ENCODE results near the gene INSIG2. TPM values are rescaled to one million over a fixed set of nuclear protein-coding genes. Genes with fewer than 3 reads are reported as not detected.
"Not testable (repeated sequence)": the region's sequence is repeated elsewhere in the genome, so short reads cannot be mapped to it uniquely, and the experiment has no call there.

INSIG2 gene
- total RNA-seq, 1 donor from 2014 or later, result 30.1 TPM

DNA sequence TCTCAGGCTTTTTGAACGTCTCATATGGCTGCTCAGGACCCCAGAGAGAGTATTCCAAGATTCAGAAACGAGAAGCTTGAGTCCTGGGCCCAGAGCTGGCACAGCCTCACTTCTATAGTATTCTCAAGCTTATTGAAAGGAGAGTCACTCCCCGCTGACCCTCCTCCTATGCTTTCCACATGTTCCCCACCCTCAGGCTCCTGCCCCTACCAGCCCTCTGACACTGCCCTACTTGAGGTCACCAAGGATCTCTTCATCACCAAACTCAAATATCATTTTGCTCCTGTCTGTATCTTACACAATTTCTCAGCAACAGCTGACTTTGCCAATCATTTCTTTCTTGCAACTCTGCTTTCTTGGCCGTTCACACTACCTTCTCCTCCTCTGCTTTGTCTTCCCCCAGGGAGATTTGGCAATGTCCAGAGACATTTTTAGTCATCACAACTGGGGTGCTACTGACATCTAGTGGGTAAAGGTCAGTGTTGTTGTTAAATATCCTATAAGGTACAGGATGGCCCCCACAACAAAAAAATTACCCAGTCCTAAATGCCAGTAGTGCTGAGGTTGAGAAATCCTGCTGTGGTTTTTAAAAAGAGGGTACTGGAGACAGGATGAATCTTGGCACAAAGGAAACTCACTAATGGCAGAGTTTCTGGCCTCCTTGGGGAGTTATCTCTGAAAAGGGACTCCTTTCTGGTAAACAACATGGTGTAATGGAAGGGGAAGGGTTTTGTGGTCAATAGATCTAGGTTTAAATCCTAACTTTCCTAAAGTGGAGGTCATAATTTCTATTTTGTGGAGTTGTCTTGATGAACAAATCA, 26.9 kb upstream of the INSIG2 start:
- DNase-seq, result no peak

DNA sequence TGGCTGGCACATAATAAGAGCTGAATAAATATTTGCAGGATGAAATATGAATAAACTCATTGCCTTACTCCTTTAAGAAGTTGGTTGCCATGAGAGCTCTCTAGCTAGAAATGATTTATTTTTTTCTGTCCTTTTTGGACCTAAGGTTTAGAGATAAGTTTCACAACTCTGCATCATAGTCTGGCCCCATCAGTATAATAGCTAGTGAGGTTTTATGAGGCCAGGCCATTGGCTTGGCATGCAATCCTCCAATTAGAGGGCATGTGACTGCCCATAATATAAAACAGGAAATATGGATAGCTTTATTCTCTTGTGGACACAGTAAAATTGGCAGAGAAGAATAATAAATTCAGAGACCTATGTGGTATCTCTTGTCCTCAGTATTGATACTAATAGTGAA, 26.2 kb upstream of the INSIG2 start:
- DNase-seq, result no peak

DNA sequence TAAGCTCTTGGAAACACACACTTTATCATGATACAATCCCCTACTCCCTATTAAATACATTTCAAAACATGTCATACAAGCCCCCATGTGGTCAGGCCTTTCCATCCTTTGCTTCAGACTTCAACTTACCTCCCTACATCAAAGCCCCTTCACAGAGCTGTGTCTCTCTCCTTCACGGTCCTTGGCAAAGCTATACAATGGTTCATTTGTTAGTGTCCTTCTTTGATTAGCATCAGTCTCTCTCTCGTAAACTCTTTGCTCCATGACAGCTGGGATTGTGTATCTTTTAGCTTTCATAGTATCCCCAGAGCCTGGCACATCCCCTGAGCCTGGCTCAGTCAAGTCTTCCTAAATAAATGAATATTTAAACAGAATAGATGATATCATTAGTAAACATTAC, 25.6 kb upstream of the INSIG2 start:
- no peak for DNase-seq

DNA sequence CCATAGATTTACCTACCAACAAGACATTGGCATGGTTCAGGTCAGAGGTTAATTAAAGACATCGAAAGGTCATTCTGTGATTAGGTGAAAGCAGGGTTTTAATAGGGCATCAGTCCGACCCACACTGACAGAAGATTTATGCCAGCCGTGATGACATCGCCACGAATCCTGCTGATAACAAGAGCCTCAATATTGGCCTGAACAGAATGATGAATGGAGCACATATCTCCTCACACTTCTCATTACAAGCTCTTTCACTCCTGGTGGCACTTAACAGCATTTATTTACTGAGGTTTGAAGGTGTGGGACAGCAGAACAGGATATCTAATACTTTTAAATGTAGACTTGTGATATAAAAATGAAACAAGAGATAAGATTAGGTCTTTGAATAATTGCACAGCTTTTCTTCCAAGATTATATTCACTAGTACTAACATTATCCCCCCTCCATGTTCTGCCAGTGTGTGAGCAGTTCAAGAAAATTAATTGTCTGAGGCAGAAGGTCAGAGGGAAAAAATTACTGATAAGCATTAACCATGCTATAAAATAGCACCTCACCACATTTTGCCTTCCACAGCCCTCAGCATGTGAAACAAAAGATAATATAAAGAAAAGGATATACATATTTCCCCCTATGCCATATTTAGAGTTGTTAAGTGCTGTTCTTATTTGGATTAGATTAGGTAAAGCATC, 23.1 kb upstream of the INSIG2 start:
- no peak for DNase-seq

DNA sequence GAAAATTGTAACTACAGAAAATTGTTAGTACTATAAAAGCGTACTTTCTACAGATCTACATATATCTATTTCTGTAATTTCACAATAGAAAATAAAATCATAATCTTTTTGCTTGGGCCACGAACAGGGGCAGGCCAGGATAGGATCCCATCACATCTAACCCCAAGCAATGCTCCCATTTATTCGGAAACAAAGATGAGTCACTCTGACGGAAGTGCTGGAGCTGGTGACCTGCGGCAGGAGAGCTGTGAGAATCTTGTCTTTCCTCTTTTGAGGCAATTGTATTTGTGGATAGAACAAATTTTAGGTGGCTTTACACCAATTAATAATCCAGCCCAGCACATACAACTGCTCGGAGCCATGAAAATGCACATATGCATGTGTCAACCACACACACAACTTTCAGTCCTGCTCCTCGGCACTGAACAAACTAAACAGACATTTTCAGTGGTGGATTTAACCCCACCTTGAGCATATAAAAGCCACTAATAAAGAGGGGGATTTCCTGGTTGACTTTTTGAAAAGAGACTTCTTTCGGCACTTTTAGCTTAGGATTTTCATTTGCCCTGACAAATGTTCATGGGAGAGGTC, 22.3 kb upstream of the INSIG2 start:
- DNase-seq, result no peak

DNA sequence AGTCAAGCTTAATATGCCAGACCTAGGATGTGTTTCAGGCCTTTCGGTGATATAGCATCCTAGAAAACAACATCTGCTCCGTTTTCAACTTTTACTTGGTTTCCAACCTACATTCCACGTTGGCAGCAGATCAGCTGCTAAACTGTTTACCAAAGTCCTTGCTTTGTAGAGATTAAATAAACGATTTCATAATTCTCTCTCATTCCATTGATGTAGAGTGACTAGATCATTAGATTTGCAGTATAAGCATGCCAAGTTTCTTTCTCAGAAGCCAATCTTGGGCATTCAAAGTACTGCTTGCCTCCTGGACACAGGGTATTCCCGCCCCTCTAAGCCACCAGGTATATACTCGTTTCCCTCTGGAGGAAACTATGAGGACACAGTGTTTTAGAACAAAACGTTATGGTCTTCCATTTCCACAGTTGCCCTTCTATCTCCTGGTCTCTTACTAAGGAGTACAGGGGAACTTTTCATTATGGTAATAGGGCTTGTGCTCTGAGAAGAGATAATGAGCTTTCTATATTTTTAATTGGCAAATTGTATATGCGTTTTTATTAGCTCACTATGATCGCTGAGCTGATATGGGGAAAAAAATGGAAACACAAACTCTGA, 10.5 kb upstream of the INSIG2 start:
- no peak for DNase-seq

DNA sequence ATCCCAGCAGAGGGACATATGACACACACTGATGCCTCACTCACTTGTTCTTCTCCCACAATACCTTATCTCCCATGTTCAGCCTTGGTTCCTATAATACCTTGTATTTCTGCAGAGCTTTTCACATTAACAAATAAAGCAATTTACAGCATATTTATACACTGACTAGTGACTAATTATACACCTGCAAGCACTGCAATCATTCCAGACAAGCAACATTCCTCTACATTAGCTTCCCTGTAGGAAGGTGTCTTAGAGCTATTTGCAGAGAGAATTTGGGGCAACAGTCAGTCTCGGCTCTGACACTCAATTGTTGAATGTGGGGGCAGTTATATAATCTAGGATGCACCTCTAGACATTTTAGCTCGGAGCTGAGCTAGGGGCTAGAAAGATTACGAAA, 9.5 kb upstream of the INSIG2 start:
- no peak for DNase-seq

DNA sequence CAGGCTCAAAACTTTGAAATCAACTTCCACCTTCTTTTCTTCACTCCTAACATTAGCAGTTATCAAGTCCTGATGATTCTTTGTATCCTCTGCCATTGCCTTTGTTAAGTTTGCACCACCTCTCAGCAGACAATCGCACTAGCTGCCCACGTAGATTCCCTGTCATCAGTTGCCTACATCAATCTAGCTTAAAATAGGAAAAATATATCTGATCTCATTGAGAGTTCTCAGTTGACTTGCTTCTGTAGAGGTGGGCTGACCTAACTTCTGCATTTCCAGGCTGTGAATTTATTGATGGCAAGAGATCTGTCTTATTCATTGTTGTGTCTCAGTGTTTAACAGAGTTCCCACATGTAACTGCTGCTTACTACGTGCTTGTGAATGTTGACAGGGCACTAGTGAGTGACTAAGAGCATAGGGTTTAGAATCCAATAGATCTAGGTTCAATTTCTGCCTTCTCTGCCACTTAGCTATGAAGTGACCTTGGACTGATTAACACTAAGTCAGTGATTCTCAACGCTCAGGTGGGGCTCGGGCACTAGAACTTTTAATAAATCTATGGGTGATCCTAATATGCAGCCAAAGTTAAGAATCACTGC, 3.7 kb upstream of the INSIG2 start:
- no peak for DNase-seq

DNA sequence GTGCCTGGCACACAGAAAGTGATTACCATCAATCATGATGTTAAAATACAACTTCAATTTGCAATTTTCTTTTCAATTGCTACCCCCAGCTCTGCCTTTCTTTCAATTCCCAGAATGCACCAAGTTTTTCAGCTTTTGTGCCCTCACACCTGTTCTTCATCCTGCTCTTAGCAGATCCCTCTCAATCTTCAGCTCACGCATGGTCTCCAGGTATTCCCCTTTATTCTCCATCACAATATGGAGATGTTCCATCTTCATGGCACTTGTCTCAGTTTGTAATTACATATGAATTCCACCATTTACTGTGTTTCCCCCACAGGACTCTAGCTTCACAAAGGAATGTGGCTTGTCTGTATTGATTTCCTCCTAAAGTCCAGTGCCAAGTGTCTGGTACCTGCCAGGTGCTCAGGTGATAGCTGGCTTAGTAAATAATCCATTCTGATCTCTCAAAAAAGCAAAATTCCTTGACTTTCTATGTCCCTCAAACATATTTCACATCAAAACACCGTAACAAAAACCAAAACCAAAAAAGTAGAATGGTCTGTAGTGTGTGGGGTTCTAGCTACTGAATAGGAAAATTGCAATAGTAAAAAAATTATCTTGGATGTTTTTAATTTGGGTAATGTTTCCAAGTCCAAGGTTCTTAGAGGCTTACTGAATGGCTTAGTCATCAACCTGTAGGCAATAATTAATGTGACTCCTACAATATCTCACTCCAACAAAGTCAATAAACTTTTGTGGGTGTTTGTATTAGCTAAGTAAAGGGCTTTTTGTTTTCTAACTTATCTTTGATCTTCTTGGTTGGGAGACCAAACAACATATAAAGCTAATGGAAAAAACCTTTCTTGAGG, 2.9 kb upstream of the INSIG2 start:
- no peak for DNase-seq

DNA sequence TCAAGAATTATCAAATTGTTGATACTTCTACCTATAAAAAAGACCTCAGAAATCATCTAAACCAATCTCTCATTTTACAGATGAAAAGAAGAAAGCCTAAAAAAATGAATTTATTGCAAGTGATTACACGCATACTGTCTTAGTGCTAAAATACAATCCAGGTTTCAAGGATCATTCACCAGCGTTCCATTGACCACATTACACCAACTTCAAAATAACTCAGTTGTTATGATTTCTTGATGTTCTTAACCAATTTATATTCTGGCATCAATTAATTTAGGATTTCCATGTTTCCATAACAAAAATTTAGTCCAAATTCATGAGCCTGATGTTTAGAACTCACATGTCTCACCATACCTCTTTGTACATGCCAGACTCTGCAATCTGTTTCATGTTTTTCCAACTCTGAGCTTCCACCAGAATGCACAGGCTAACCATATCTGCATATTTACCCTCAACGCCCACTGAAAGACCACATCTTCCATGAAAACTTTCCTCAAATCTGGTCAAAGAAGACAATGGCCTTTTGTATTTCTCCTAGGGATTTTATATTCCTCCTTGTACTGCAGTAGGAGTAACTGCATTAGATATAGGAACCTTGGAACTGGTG, 2.1 kb upstream of the INSIG2 start:
- no peak for DNase-seq

DNA sequence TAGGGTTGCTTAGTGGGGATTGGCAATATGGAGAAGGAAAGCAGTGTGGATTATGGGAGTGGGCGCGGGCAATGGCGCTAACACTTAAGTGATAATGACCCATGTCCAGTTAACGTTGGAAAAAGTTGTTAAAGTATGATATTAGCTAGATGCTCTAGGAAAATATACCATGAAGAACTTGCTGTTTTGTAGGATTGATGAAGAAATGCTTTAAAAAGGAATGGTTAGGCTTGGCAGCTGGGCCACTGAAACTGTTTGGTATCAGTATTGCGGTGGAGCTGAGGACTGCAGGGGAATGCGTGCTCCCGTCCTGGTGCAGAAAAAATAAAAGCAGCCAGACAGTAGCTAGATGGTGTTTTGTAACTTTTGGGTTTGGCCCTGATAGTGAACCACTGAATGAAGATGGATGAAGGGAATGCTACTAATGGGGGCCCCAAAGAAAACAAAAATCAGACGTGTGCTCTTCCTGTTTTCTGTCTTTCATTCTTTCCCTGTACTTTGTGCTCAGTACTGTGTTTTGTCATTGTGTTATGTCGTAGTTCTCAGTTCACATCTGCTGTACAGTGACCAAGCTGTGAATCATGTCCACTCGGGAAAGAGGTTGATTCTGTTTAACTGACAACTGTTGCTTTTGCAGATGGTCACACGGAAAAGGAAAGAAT, 999 bp downstream of the INSIG2 start:
- DNase-seq, result no peak

DNA sequence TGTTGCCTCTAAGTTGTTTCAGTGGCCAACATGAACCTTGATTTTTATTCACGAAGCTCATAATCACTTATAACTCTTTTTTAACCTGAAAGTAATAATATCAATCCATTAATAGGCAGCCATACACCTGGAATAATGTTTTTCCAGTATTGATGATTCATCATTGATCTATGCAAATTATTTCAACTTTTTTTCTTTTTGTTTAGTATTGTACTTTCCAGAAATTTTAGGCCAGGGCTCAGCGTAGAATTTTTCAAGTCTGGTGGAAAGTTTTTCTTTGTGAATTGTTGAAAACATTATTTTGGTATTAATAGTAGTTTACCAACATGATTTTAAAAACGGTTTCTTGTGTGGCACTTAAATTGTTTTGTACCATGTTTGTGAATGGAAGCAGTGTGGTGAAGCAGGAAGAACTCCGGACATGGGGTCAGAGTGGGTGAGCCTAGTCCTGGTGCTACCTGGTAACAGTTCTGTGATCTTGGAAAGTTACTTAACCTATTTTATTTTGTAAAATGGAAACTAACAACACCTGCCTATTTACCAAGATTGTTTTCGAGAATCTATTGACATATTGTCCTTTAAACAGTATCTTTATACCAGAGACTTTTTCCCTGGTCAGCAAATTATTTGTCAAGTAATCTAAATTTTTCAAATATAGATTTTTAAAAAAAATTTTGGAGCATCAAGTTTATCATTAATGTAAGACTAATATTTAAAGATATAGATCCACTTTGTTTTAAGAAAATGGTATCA, 2.3 kb downstream of the INSIG2 start:
- no peak for DNase-seq

DNA sequence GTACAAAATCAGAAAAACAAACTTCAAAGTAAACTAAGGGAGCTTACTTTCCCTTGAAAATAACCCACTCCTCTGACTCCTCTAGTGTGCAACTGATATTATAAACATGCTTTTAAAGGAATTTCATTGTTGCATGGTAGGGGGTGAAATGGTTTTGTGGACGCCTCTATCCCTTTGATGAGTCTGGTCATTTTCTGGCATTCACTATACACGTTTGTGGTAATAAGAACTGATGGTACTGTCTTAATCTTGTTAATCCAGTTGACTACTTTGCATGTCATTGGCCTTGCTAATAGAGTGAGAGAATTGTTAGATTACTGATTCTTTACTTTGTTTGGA, 2.8 kb downstream of the INSIG2 start:
- no peak for DNase-seq

DNA sequence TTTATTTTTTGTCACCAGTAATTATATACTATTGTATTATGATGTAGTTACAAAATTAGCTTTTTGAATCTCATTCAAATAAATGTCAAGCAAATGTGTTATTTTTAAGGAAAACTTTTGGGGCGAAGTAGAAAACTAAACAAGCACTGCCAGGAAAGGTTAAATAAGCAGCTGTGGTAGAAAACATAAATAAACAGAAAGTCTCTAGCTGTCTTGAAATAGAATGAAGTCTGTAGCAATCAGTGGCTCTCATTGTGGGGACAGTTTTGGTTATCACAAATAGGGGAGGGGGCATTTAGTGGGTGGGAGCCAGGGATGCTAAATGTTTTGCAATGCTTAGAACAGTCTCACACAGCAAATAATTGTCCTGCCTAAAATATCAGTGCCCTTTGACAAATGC, 3.4 kb downstream of the INSIG2 start:
- DNase-seq, result no peak

DNA sequence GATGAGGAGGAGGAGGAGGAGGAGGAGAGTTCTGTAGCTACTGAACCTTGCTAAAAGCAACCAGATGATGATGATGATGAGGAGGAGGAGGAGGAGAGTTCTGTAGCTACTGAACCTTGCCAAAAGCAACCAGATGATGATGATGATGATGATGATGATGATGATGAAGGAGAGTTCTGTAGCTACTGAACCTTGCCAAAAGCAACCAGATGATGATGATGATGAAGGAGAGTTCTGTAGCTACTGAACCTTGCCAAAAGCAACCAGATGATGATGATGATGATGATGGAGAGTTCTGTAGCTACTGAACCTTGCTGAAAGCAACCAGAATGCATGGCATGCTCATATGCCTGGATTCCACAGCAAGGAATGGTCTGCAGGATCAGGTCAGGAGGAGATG, 5.8 kb downstream of the INSIG2 start:
- DNase-seq, result not testable (repeated sequence)

DNA sequence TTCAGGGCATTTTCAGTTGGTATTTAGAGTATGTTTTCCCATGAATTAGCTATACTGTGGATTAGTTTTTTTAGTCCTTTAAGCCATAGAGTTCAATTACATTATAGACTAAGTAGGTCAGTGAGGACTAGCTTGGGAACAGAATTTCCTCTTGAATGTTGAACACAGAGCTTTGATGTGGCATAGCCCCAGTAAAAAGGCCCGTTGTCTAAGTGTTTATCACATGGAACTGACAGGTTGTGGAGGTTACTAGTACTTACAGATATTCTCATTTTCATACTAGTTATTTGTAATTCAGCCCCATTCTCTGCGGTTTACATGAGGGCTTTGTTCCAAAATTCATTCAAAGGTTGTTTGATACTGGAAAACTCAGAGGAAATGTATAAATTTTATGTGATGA, 6.2 kb downstream of the INSIG2 start:
- no peak for DNase-seq

DNA sequence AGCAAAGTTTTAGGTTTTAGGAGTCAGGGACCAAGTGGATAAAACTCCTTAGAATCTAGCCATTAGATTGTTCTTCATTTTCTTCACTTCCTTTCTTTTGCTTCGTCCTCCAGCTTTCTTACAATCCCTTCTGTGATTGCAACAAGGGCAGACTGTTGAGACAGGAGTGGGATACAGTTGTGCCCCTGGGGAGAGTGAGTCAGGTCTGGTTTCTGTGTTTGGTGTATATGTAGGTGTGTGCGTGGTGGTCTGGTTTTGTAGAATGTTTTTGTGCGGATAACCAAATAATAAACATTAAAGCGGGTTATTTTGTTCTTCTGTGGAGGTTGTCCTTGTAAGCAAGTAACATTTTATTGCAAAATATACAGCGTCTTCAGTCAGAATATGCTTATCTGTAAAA, 7.3 kb downstream of the INSIG2 start:
- DNase-seq, result no peak

DNA sequence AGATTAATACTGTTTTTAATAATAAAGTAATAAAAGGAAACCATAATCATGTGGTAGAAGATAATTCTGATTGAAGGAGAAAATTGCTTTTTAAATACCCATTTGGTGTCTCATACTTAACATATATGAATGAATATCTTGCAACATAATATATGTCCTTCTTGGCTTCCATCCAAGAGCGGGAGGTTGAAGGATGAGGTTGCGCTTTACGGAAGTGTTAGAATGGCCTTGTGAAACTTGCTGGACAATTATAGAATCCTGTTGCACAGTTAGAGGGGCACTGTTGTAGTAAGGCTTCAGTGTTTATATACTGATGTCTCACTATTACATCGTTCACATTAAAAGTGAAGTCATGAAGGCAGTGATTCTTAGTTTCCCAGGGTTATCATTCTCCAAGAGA, 9.4 kb downstream of the INSIG2 start:
- no peak for DNase-seq

DNA sequence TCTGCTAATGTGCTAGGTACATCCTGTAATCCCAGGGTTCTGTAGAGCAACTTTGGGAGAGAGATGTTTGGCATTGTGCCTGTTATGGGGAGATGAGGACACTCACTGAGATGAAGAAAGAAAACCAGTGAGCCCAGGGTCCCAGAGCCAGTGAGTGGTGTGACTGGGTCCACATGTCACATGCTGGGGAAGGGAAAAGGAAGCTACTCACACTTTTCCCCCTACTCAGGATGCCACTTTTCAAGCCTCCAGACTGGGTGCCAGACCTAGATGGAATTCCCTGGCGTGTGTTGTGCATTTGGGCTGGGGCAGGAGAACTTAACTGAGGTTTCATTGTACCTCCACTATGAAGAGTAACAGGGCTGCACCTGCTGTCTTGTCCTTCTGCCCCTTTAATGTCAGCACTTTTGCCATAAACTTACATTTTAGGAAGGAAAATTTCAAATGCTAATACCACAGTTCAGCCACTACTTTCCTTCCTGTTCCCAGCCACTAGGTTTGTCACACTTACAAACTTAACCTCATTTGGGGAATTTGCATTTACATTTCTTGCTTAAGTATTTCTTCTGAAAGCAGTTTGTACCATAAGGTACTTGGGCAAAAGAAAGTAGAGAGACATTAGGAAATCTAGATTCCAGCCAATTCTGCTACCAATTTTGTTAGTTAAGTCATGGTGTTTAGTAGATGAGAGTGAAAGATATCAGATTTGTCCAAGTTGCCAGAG, 10.2 kb downstream of the INSIG2 start:
- DNase-seq, result no peak

Measured in occipital lobe (tissue), 2 donors.